RWPE1 (cell line): ENCODE results near the gene DEF6.
"Not testable (repeated sequence)": the region's sequence is repeated elsewhere in the genome, so short reads cannot be mapped to it uniquely, and the experiment has no call there.

Experiments
- CTCF ChIA-PET: fragments of 350-600 bp; sonication (Branson Sonifier 250); formaldehyde crosslinking; extraction: SDS; loops from one replicate; lab custom pipeline; 2021; lab: Yijun Ruan, JAX
- POLR2A ChIA-PET: fragments of 400-600 bp; formaldehyde crosslinking; extraction: SDS; loops from one replicate; lab custom pipeline; 2020; ENCODE audit warnings: antibody characterized with exemption; ENCODE audit not compliant: low non-redundant PET; lab: Yijun Ruan, JAX
- DNase-seq: peaks from one replicate; pipeline ENCODE4 v3.0.0; 2012; ENCODE audit warnings: low spot score
- H3K27ac ChIP-seq: fragments of 450-650 bp; 2 replicates; pipeline ENCODE4 v1.5.1; 2017
- TF ChIP-seq, protein P1 (sequence below): fragments of 450-650 bp; conservative IDR thresholded peaks from 2 replicates; pipeline ENCODE4 v1.5.1; 2017; ENCODE audit warnings: low read depth, mild to moderate bottlenecking

The DEF6 gene

DNA sequence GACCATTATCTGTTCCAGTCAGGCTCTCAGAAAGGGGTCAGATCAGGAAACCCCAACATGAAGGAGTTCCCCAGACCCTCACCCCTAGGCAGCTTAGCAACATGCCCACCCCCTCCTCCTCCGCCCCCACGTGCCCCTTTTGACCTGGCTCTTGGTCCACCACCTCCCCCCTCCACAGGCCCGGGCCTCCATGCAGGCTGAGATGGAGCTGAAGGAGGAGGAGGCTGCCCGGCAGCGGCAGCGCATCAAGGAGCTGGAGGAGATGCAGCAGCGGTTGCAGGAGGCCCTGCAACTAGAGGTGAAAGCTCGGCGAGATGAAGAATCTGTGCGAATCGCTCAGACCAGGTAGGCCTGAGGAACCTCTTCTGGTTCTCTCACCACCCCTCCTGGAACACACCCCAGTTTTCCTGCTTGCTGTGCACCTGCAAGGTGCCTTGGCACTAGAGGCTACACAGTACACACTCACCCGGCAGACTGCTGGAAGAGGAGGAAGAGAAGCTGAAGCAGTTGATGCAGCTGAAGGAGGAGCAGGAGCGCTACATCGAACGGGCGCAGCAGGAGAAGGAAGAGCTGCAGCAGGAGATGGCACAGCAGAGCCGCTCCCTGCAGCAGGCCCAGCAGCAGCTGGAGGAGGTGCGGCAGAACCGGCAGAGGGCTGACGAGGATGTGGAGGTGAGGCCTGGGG, 21.9 kb downstream of the DEF6 start:
- TF ChIP-seq, protein P1, sequence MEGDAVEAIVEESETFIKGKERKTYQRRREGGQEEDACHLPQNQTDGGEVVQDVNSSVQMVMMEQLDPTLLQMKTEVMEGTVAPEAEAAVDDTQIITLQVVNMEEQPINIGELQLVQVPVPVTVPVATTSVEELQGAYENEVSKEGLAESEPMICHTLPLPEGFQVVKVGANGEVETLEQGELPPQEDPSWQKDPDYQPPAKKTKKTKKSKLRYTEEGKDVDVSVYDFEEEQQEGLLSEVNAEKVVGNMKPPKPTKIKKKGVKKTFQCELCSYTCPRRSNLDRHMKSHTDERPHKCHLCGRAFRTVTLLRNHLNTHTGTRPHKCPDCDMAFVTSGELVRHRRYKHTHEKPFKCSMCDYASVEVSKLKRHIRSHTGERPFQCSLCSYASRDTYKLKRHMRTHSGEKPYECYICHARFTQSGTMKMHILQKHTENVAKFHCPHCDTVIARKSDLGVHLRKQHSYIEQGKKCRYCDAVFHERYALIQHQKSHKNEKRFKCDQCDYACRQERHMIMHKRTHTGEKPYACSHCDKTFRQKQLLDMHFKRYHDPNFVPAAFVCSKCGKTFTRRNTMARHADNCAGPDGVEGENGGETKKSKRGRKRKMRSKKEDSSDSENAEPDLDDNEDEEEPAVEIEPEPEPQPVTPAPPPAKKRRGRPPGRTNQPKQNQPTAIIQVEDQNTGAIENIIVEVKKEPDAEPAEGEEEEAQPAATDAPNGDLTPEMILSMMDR = no peak
- ChIA-PET CTCF (no interaction called here), POLR2A (no interaction called here)
- no peak overlapping the region for H3K27ac ChIP-seq
- DNase-seq = no peak

DNA sequence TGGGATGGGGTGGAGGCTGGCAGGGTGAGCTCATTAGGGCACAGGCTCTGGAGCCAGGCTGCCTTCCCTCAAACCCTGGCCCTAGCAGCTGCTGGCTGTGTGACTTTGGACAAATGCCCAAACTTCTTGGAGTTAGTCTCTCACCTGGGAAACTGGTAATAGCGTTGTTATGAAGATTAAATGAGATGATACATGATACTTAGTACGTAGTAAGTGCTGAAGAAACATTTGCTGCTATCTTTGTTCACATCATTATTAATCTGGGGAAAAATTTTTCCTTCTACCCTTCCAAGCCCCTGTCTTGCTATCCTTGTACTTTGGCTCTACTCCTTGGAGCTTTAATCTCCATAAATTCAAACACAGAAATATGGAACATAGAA, 22.4 kb downstream of the DEF6 start:
- TF ChIP-seq, protein P1 = no peak
- no peak for DNase-seq
- CTCF ChIA-PET = interaction anchor here (1.9 kb wide), 1 partner anchor 22 kb away, joined by 6 read pairs; no protein-coding TSS in a partner anchor
- H3K27ac ChIP-seq = no peak overlapping the region
- POLR2A ChIA-PET = no interaction called here

DNA sequence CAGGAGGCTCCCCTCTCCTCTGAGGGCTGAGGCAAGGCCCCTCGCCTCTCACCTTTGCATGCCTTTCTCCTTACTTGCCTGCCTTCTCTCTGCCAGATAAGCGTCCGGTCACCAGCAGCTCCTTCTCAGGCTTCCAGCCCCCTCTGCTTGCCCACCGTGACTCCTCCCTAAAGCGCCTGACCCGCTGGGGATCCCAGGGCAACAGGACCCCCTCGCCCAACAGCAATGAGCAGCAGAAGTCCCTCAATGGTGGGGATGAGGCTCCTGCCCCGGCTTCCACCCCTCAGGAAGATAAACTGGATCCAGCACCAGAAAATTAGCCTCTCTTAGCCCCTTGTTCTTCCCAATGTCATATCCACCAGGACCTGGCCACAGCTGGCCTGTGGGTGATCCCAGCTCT, 23.5 kb downstream of the DEF6 start:
- peak overlapping the region; percentile 14; the same call in 1 of the 2 replicates for H3K27ac ChIP-seq
- TF ChIP-seq, protein P1 = no peak
- POLR2A ChIA-PET = no interaction called here
- DNase-seq = no peak
- CTCF ChIA-PET = interaction anchor here (1.9 kb wide), 1 partner anchor 21 kb away, joined by 6 read pairs; no protein-coding TSS in a partner anchor

DNA sequence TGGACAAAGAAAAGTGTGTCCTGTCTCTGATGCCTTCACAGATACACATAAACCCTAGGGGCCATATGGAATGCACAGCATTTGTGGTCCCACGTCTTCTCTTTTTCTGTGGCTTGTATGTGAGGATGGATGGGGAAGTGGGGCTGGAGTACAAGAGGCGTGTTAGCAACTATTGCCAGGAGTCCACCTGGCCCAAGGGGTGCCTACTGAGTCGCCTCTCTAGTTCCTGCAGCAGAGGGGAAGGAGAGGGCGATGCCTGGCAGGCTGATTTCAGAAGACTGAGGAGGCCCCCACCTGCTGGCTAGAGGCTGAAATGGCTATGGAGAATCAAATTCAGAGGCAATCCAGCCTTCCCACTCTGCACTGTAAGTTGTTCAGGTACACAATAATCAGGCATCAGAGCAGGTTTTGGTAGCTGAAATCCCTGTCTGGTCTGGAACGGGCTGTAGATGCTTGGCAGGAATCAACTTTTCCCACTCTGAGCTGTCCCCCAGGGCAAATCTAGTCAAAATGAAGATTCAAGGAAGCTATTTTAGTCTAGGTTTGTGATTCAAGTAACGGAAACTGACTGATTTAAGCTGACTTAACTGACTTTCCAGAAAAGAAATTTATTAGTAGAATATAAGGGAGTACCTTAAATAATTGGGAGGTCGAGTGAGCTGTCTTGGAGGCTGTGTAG, 29.9 kb downstream of the DEF6 start:
- ChIA-PET CTCF (interaction anchor here (0.6 to 1.4 kb wide), 7 partner anchors 11 to 1140 kb away, joined by 3 to 18 read pairs (median 6); partner anchors contain the start of genes DEF6 and PPARD), POLR2A (no interaction called here)
- H3K27ac ChIP-seq = no peak overlapping the region
- TF ChIP-seq, protein P1 = peak; percentile 55
- DNase-seq = peak; percentile 69

DNA sequence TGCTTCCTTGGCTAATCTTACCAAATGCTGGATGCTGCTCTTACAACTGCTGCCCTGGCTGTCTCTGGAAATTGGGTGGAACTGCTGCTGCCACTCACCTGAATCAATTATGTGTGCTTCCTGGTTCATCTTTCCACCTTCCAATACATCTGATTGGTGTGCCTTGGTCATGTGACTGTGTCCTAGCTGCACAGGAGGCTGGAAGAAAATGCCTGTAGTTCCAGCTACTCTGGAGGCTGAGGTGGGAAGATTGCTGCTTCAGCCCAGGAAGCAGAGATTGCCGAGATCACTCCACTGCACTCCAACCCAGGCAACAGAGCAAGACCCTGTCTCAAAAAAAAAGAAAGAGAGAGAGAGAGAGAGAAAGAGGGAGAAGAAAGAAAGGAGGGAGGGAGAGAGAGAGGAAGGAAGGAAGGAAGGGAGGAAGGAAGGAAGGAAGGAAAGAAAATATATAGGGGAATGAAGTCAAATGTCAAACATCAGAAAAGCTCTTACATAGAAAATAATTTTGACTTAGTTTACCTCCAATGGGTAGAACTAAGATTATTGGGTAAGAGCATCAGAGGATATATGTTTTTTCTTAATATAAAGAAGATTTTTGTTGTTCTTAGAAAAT, 30.6 kb downstream of the DEF6 start:
- no peak for DNase-seq
- POLR2A ChIA-PET = no interaction called here
- CTCF ChIA-PET = interaction anchor here (0.6 to 1.4 kb wide), 7 partner anchors 10 to 508 kb away, joined by 3 to 18 read pairs (median 6); partner anchors contain the start of genes DEF6 and PPARD

DNA sequence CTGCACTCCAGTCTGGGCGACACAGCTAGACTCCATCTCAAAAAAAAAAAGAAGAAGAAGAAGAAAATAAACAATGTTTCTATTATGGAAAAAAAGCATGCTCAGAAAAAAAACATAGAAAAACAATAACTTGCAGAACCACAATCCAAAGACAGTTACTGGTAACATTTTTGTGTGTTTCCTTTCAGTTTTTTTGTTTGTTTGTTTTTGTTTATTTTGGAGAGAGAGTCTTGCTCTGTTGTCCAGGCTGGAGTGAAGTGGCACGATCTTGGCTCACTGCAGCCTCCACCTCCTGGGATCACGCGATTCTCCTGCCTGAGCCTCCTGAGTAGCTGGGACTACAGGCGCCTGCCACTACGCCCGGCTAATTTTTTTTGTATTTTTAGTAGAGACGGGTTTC, 31.3 kb downstream of the DEF6 start:
- H3K27ac ChIP-seq, DNase-seq, POLR2A ChIA-PET: not testable (repeated sequence)
- CTCF ChIA-PET = interaction anchor here (0.6 to 1.0 kb wide), 4 partner anchors 27 to 661 kb away, joined by 3 to 5 read pairs (median 4); no protein-coding TSS in a partner anchor

More for the DNA sequence above, 30.6 kb downstream of the DEF6 start:
- H3K27ac ChIP-seq = no peak overlapping the region
- TF ChIP-seq, protein P1 = no peak
